HG03135 (cell line): Measurements from ENCODE around the gene MTX3.

Experiments
- ATAC-seq: cut with Tn5 transposase; IDR thresholded peaks from one replicate; pipeline ENCODE4 v1.9.1; 2021; ENCODE audit warnings: mild to moderate bottlenecking, moderate library complexity; ENCODE audit not compliant: unreplicated experiment

The MTX3 gene

DNA sequence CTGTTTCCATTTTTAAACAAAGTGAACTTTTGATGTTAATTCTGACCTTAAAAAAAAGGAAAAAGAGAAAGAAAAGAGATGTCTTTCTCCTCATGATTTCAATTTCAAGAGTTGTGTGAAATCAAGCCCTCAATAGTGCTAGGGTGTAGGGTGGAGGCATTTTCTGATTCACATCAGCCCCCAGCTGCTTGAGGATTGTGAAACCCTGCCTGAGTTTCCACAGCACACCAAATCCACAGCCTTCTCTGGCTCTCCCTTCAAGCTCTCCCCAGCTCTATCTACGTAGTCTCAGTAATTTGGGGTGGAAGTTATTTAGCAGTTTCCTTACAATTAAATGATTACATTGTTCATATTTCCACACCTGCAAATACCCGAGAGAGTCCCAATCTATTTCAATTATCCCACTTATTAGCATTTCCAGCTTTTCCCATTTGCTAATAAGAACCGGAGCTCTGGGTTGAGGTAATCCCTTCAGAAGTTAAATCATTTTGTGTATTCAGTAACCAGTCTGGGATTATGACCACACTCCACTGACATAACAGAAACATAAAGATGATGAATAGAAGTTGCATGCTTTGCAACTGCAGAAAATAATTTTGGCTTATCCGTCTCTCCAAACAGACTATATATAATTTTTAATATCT, 54.9 kb downstream of the MTX3 start:
- no peak for ATAC-seq

DNA sequence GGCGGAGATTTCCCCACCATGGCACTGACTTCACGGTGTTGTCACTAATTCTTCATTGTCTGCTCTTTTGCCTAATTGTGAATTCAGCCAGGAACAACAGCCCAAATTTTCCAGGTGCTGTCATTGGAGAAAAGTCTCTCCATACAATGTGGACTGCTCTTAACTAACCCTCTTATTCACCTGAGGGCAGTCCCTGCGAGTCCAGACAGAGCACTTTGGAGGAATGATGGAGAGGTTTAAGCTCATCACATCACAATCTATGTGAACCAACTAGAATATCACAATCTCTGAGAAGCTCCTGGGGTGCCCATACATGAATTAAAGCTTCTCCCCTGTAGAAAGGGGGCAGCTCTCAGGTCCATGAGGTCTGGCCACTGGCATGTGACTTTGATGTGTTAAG, 56.4 kb downstream of the MTX3 start:
- no peak for ATAC-seq

DNA sequence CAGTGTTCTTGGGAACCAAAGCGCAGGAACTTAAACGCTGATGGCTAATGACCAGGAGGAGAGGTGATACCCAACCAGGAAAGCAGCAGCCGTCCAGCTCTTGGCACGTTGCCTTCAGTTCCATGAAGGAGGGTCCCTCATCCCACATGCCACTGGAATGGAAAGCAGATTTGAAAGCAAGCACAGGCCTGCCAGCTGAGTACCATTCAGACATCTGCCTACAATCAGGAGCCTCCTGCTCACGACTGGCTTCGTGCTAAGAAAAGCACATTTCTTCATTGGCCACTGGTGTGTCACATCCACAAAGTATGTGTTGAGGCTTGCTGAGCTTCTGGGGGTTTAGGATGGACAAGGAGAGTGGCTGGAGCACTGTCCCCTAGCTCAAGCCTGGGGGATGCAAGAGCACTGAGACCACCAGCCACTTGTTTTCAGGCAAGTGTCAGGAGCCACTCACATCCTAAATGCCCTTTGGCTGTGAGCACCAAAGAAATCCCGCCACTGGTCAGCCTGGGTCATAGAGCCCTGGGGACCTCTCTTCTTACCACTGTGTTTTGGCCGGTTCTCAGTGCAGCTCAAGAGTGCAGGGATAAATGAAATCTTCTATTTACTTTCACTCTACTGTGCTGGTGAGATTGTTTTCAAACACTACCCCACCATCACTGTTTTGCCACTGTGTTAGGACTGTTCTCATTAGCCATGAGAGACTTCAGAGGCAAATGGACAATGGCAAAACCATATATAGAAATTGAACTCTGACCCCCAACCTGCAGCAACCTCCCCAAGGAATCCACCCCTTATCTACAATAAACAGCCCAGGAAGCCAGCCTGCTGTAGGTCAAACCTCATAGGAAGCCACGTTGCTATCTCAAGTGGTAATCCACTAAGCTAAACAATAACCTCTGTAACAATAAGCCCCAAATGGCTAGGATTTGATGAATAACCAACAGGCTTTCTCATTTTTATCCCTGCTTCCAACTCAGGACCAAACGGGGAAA, 58.3 kb downstream of the MTX3 start:
- no peak for ATAC-seq

DNA sequence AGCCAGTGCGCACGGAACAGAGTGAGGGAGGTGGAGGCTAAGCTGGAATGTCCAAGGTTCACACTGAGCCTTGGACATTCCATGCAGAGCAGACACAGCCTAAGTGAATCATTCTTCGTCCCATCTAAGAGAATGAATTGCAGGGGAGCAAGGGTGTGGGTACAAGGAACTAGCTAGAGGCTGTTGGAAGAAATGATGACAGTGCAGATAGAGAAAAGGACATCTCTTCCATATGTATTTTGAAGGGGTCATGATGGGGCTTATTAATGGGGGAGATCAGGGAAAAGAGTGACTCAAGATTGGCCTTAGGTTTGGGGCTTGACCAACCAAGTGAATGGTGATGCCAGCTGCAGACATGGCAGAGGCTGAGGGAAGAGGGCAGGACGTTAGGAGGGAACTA, 59.2 kb downstream of the MTX3 start:
- no peak for ATAC-seq

DNA sequence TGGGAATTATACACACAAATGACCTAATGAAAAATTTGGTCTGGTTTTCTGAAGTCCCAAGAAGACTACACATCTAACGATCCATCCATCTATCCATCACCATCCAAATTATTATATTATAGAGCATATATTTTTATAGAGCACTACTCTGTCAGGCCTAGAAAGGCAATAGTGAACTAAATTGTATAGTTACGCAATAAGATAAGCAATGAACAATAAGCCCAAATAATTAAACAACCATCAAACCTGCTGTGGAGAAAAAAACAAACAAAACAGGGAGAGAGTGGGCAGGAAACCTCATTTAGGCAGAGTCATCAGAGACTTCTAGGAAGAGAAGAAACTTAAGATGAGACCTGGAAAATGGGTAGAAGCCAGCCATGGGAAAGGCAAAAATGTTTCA, 59.7 kb downstream of the MTX3 start:
- no peak for ATAC-seq

DNA sequence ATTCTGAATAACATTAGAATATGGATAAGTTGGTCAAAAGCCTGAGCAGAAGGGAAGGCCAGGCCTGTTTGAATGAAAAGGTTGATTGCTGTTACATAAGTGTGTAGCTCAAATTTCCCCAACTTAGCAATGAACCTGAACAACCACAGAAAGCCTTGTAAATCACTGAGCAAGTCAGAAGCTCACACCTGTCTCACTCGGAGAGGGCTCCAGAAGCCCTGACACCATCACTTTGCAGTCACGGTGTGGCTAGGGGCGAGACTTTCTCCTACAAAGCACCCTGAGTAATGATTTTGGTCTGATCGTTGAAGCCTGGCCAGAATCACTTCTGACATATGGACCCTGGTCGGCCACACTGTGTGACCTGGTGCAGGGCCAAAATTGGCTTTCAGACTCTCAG, 62.0 kb downstream of the MTX3 start:
- no peak for ATAC-seq
